Neural progenitor cell (in vitro differentiated cells): ENCODE results near the gene DEAF1. TPM values are rescaled to one million over a fixed set of nuclear protein-coding genes. Genes with fewer than 3 reads are reported as not detected.
A peak's percentile ranks its signal among the peaks of the same experiment; 100 is the strongest.

ENCODE experiments used
- DNase-seq: peaks from one replicate; pipeline ENCODE4 v3.0.0-alpha.2; 2016; ENCODE audit warnings: low spot score
- H2AFZ ChIP-seq: fragments of 200-600 bp; sonication (generic); replicated peaks from 2 replicates; pipeline ENCODE4 v1.6.1; 2016; ENCODE audit warnings: antibody characterized with exemption
- H3F3A ChIP-seq: fragments of 200-600 bp; sonication (generic); 2 replicates; pipeline ENCODE4 v1.6.1; 2016; ENCODE audit warnings: antibody characterized with exemption, low read depth
- H3K27ac ChIP-seq: fragments of 200-600 bp; sonication (generic); 2 replicates; pipeline ENCODE4 v1.5.1; 2016; ENCODE audit warnings: mild to moderate bottlenecking
- H3K27me3 ChIP-seq: fragments of 200-600 bp; sonication (generic); 2 replicates; pipeline ENCODE4 v1.6.1; 2016; ENCODE audit warnings: mild to moderate bottlenecking, moderate library complexity
- H3K36me3 ChIP-seq: fragments of 200-600 bp; sonication (generic); 2 replicates; pipeline ENCODE4 v1.5.1; 2016
- H3K4me1 ChIP-seq: fragments of 200-600 bp; sonication (generic); 2 replicates; pipeline ENCODE4 v1.6.1; 2016; ENCODE audit warnings: mixed run types
- H3K4me2 ChIP-seq: fragments of 200-600 bp; sonication (generic); 2 replicates; pipeline ENCODE4 v1.6.1; 2016
- H3K4me3 ChIP-seq: fragments of 200-600 bp; sonication (generic); 2 replicates; pipeline ENCODE4 v1.5.1; 2016
- H3K79me2 ChIP-seq: fragments of 200-600 bp; sonication (generic); 2 replicates; pipeline ENCODE4 v1.6.1; 2016; ENCODE audit warnings: low read depth
- H3K9ac ChIP-seq: fragments of 200-600 bp; sonication (generic); 2 replicates; pipeline ENCODE4 v1.6.1; 2016
- H3K9me3 ChIP-seq: fragments of 200-600 bp; sonication (generic); 2 replicates; pipeline ENCODE4 v1.5.1; 2016; ENCODE audit warnings: low read depth
- H4K20me1 ChIP-seq: fragments of 200-600 bp; sonication (generic); 2 replicates; pipeline ENCODE4 v1.6.1; 2016; ENCODE audit warnings: low read depth
- H3K27ac Mint-ChIP-seq: 3 replicates; pipeline ENCODE4 v1.8.0; 2021; ENCODE audit warnings: mixed read lengths
- H3K27me3 Mint-ChIP-seq: 2 replicates; pipeline ENCODE4 v1.8.0; 2022; ENCODE audit warnings: low read depth, mild to moderate bottlenecking, inconsistent platforms, moderate library complexity, mixed read lengths; ENCODE audit not compliant: insufficient read depth
- H3K36me3 Mint-ChIP-seq: 3 replicates; pipeline ENCODE4 v1.8.0; 2021; ENCODE audit warnings: mixed read lengths
- H3K4me1 Mint-ChIP-seq: 3 replicates; pipeline ENCODE4 v1.8.0; 2021; ENCODE audit warnings: mixed read lengths
- H3K4me3 Mint-ChIP-seq: 3 replicates; pipeline ENCODE4 v1.8.0; 2021; ENCODE audit warnings: mild to moderate bottlenecking, moderate library complexity, mixed read lengths
- H3K9me3 Mint-ChIP-seq: 3 replicates; pipeline ENCODE4 v1.8.0; 2020; ENCODE audit warnings: mixed read lengths
- CTCF ChIP-seq: fragments of 200-600 bp; sonication (generic); IDR thresholded peaks from 2 replicates; pipeline ENCODE4 v1.5.1; 2017; ENCODE audit warnings: antibody characterized with exemption, mild to moderate bottlenecking
- EZH2 ChIP-seq: fragments of 200-600 bp; sonication (generic); IDR thresholded peaks from 2 replicates; pipeline ENCODE4 v1.6.1; 2017; ENCODE audit warnings: antibody characterized with exemption, mild to moderate bottlenecking, moderate library complexity
- EZH2phosphoT487 ChIP-seq: fragments of 200-600 bp; sonication (generic); IDR thresholded peaks from 2 replicates; pipeline ENCODE4 v1.6.1; 2017; ENCODE audit warnings: antibody characterized with exemption
- total RNA-seq: library from RNA; depleted of rRNA; stranded (reverse); fragments of >200 nt; gene quantifications from 2 replicates; pipeline ENCODE4 v1.2.3, GENCODE V29; 2015; ENCODE audit warnings: low replicate concordance

The DEAF1 gene
- total RNA-seq, 1 donor from 2014 or later = 38.4 TPM

- no peak overlapping the region for H3K4me2 ChIP-seq
- H3F3A ChIP-seq = peaks cover 11% of the 10 kb centered on the region
- H3K36me3 Mint-ChIP-seq = no peaks in the 10 kb centered on the region
- peaks cover 3% of the 10 kb centered on the region for H3K9me3 Mint-ChIP-seq
- peaks cover 7% of the 10 kb centered on the region for H3K4me1 Mint-ChIP-seq
- no peak overlapping the region for H2AFZ ChIP-seq
- DNase-seq = no peak
- H3K4me1 ChIP-seq = peaks cover 7% of the 10 kb centered on the region
- no peaks in the 10 kb centered on the region for H3K36me3 ChIP-seq
- TF ChIP-seq CTCF = no peak
- TF ChIP-seq EZH2 = no peak
- TF ChIP-seq EZH2phosphoT487 = no peak
- H3K27ac ChIP-seq = no peak overlapping the region
- peaks cover 19% of the 10 kb centered on the region for H3K27me3 Mint-ChIP-seq
- H3K27me3 ChIP-seq = peaks cover 35% of the 10 kb centered on the region
- no peak overlapping the region for H3K27ac Mint-ChIP-seq
- H3K4me3 Mint-ChIP-seq = no peak overlapping the region
- H4K20me1 ChIP-seq = peaks cover 5% of the 10 kb centered on the region
- no peaks in the 10 kb centered on the region for H3K79me2 ChIP-seq
- no peaks in the 10 kb centered on the region for H3K9me3 ChIP-seq
- no peak overlapping the region for H3K9ac ChIP-seq
- H3K4me3 ChIP-seq = no peak overlapping the region
Measured at GRCh38 chr11:728901-729491, 34.0 kb upstream of the DEAF1 start.

- TF ChIP-seq CTCF (peak; percentile 99), EZH2phosphoT487 (no peak)
- no peak overlapping the region for H3K4me3 Mint-ChIP-seq
- peaks cover 10% of the 10 kb centered on the region for H3K4me1 Mint-ChIP-seq
- Histone ChIP-seq H3K79me2 (no peaks in the 10 kb centered on the region), H4K20me1 (peaks cover 5% of the 10 kb centered on the region), H3F3A (peaks cover 17% of the 10 kb centered on the region), H3K4me3 (no peak overlapping the region), H3K27ac (no peak overlapping the region), H2AFZ (no peak overlapping the region), H3K9ac (no peak overlapping the region), H3K4me2 (no peak overlapping the region), H3K27me3 (peaks cover 35% of the 10 kb centered on the region), H3K36me3 (no peaks in the 10 kb centered on the region), H3K9me3 (no peaks in the 10 kb centered on the region), H3K4me1 (peaks cover 7% of the 10 kb centered on the region)
- H3K27ac Mint-ChIP-seq = no peak overlapping the region
- peaks cover 20% of the 10 kb centered on the region for H3K27me3 Mint-ChIP-seq
- H3K36me3 Mint-ChIP-seq = no peaks in the 10 kb centered on the region
- DNase-seq = peak; percentile 90
- no peaks in the 10 kb centered on the region for H3K9me3 Mint-ChIP-seq
Measured at GRCh38 chr11:727859-728748, 33.1 kb upstream of the DEAF1 start.

- DNase-seq = no peak
- Mint-ChIP-seq H3K4me1 (peaks cover 11% of the 10 kb centered on the region), H3K27ac (no peak overlapping the region), H3K4me3 (no peak overlapping the region), H3K27me3 (peaks cover 23% of the 10 kb centered on the region), H3K36me3 (no peaks in the 10 kb centered on the region), H3K9me3 (no peaks in the 10 kb centered on the region)
- no peak overlapping the region for H3K4me3 ChIP-seq
- H4K20me1 ChIP-seq = peaks cover 5% of the 10 kb centered on the region
- peaks cover 7% of the 10 kb centered on the region for H3K4me1 ChIP-seq
- H3K79me2 ChIP-seq = no peaks in the 10 kb centered on the region
- peaks cover 17% of the 10 kb centered on the region for H3F3A ChIP-seq
- H3K9me3 ChIP-seq = no peaks in the 10 kb centered on the region
- no peak overlapping the region for H3K27ac ChIP-seq
- H3K36me3 ChIP-seq = no peaks in the 10 kb centered on the region
- TF ChIP-seq EZH2 (no peak), CTCF (no peak), EZH2phosphoT487 (no peak)
- no peak overlapping the region for H3K4me2 ChIP-seq
- H3K9ac ChIP-seq = no peak overlapping the region
- H2AFZ ChIP-seq = no peak overlapping the region
- H3K27me3 ChIP-seq = peaks cover 35% of the 10 kb centered on the region
Measured at GRCh38 chr11:727281-727701, 32.3 kb upstream of the DEAF1 start.
